Heart left ventricle (tissue), 16 donors: ENCODE measurements around the gene TCF7L2. TPM values are rescaled to one million over a fixed set of nuclear protein-coding genes. Genes with fewer than 3 reads are reported as not detected.
A peak's percentile ranks its signal among the peaks of the same experiment; 100 is the strongest.

ENCODE experiments used
- ATAC-seq, 4 donors: fragments of 200-7000 bp; cut with Tn5 transposase; one replicate each; pipeline ENCODE4 v1.9.1; 2020 to 2022; ENCODE audit warnings: moderate library complexity in 4 of 4, mild to moderate bottlenecking in 3 of 4, moderate number of reproducible peaks in 1 of 4
- DNase-seq, 5 donors: peaks; one replicate each; pipeline ENCODE4 v3.0.0-alpha.2; 2020
- H3K27ac ChIP-seq, 12 donors: fragments of 200-600 bp; sonication (generic) in 4 of 12; one replicate each; pipeline versions ENCODE4 v1.5.0 to v1.8.0; 2016 to 2022; ENCODE audit warnings: mild to moderate bottlenecking in 2 of 12
- H3K27me3 ChIP-seq, 9 donors: fragments of 200-600 bp; sonication (generic) in 2 of 9; one replicate each; pipeline versions ENCODE4 v1.5.1 to v1.8.0; 2016 to 2022; ENCODE audit warnings: mild to moderate bottlenecking in 3 of 9
- H3K36me3 ChIP-seq, 9 donors: fragments of 200-600 bp; sonication (generic) in 2 of 9; one replicate each; pipeline versions ENCODE4 v1.5.0 to v1.8.0; 2018 to 2022; ENCODE audit warnings: mild to moderate bottlenecking in 2 of 9
- H3K4me1 ChIP-seq, 12 donors: fragments of 200-600 bp; sonication (generic) in 4 of 12; one replicate each; pipeline versions ENCODE4 v1.5.0 to v1.8.0; 2016 to 2022; ENCODE audit warnings: mild to moderate bottlenecking in 3 of 12
- H3K4me3 ChIP-seq, 12 donors: fragments of 200-600 bp; sonication (generic) in 4 of 12; one replicate each; pipeline versions ENCODE4 v1.5.0 to v1.8.0; 2017 to 2022; ENCODE audit warnings: mild to moderate bottlenecking in 9 of 12, moderate library complexity in 4 of 12
- H3K9me3 ChIP-seq, 12 donors: fragments of 200-600 bp; sonication (generic) in 4 of 12; one replicate each; pipeline versions ENCODE4 v1.5.0 to v1.8.0; 2016 to 2022; ENCODE audit warnings: mild to moderate bottlenecking in 1 of 12
- CTCF ChIP-seq, 12 donors: fragments of 200-600 bp; sonication (generic) in 4 of 12; IDR thresholded peaks; one replicate each; pipeline versions ENCODE4 v1.5.0 to v1.8.0; 2018 to 2022; ENCODE audit warnings: antibody characterized with exemption in 12 of 12, mild to moderate bottlenecking in 5 of 12
- POLR2A ChIP-seq, 2 donors: fragments of 450-650 bp; IDR thresholded peaks; one replicate each; pipeline ENCODE4 v1.6.1; 2017; ENCODE audit warnings: antibody characterized with exemption in 2 of 2, mild to moderate bottlenecking in 2 of 2, moderate library complexity in 2 of 2
- whole genome bisulfite sequencing, 4 donors: extraction: QIAGEN DNeasy Blood & Tissue Kit in 2 of 4; methylation state at CpG; one replicate each; pipeline versions ENCODE4 v1.1.5 to v1.1.7; 2013 to 2018; 5-methylcytosine and 5-hydroxymethylcytosine counted together
- intact Hi-C, 10 donors: fragments of 100-400 bp; cut with DNase I; formaldehyde crosslinking; loops; one replicate each; pipeline versions ENCODE4 v1.11.1 to v1.14.2; 2022
- polyA plus RNA-seq, 2 donors: library from polyadenylated mRNA; stranded (reverse); fragments of 200-250 nt; gene quantifications; one replicate each; pipeline ENCODE4 v1.2.3, GENCODE V29; 2013
- total RNA-seq, 9 donors: library from RNA; depleted of rRNA in 2 of 9; stranded (reverse); fragments of >200 nt in 2 of 9; fragmentation: NEBNext Ultra II Directional in 3 of 9; extraction: Animal tissue kit (Norgen Biotek cat#: 25700) in 3 of 9; gene quantifications; one replicate each; pipeline versions ENCODE4 v1.1.0 to v1.2.4, GENCODE V29; 2016 to 2023
- donor health status: ischemic (EF 13 %, LVEDD 7.1; RV severe dilation, severe dysfunction).
- donor health status: healthy with polysubstance abuse.
- donor health status: DM: no; HTN: yes; CAD: no.
- donor health status: DM: no; HTN: no; CAD: no.
- donor health status: ischemic (EF 25% LVEDD 6.9; RV normal size, moderate dysfunction).
- donor health status: ischemic (EF 25% LVEDD 5.7; RV mildly dilated, moderate dysfunction).
- donor health status: healthy.
- donor health status: DM: yes; HTN: yes; CAD: no.
- donor health status: ischemic (EF 35%, LVEDD 5.7; RV mildly dilated, moderate dysfunction).
- donor health status: nonischemic (EF 11% LVEDD 7.7; RV severe dilation, severe dysfunction).
- donor health status: DM: yes; HTN: yes; CAD: no.
- donor health status: PGD.
- donor health status: ischemic (EF 29% LVEDD 5.4; RV normal size, mild dysfunction).
- donor health status: nonischemic (EF 23%, LVEDD 6.1; RV moderate dilation, normal function).

Gene TCF7L2
- total and polyA plus RNA-seq, 11 donors = 4.3 to 17.5 (median 8.4) TPM

GRCh38 chr10:113067501-113067900 is 117.5 kb downstream of the TCF7L2 start:
- Histone ChIP-seq H3K4me1 (peaks cover 0 to 52% (median 19%) of the 10 kb centered on the region in 12 donors), H3K36me3 (peaks cover 0 to 10% (median 0%) of the 10 kb centered on the region in 9 donors), H3K4me3 (no peak overlapping the region), H3K27me3 (no peaks in the 10 kb centered on the region), H3K9me3 (no peaks in the 10 kb centered on the region), H3K27ac (no peak overlapping the region)
- no peak for TF ChIP-seq CTCF (IDR thresholded peaks at IDR 0.05)
- no peak for TF ChIP-seq POLR2A (IDR thresholded peaks at IDR 0.05)
- DNase-seq (no peak), ATAC-seq (no peak)
- WGBS, 4 donors = 45 to 57% (median 54%) methylated on average over 4 of the region's 4 CpGs
- intact Hi-C loops = no loop called here

DNA sequence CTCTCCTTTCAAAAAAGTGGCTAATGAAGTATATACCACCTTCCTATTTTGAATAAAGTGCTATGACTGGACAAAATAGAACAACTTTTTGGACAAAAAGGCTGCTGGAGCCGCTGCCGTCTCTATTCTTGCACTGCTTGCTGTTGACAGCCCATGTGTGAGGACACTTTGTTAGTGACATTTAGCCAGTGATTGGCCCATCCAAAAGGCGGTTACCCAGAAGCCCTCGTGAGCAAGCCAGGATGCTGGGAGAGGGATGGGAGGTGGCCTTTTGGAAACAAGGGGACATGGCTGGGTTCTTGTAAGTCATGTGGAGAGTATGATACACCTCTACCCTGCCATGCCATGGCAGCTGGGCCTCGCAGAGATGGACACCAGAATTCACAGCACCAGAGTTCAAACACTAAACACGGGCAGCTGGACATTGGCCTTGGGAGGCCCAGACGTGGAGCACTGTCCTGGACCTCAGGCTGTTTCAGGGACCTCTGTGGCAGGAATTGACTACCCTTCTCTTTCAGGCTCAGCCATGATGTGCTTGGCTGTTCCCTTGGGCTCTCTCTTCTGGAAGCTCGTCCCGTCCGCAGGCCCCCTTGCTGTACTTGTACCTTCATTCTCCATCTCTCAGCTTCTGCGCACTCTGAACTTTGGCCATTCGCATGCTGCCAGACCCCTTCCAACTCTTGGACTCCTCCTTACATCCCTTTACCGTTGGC is 118.3 kb downstream of the TCF7L2 start:
- Histone ChIP-seq H3K4me1 (peaks cover 0 to 56% (median 22%) of the 10 kb centered on the region in 12 donors), H3K27ac (no peak overlapping the region)

DNA sequence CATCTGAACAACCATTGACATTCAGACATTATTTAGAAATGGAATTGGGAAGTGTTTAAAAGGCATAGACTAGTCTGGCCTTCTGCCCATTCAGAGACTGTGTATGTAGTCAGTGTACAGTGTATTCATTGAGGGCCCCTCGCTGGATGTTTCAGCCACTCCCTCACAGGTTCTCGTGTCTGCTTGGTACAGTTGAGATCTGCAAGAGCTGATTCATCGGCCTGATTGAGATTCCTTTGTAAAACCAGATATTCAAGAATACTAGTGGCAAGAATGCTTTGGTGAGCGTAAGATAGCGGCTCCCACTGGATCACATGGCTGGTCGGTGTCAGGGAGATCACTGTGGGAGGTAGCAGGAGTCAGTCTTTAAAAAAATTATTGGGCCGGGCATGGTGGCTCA is 119.5 kb downstream of the TCF7L2 start:
- Histone ChIP-seq H3K4me1 (peaks cover 0 to 57% (median 29%) of the 10 kb centered on the region in 12 donors), H3K9me3 (no peaks in the 10 kb centered on the region), H3K4me3 (no peak overlapping the region), H3K27me3 (no peaks in the 10 kb centered on the region), H3K36me3 (peaks cover 0 to 10% (median 0%) of the 10 kb centered on the region in 9 donors), H3K27ac (no peak overlapping the region)
- intact Hi-C loops = no loop called here
- DNase-seq (no peak), ATAC-seq (no peak)
- 96 to 98% (median 97%) methylated on average over 7 of the region's 7 CpGs for WGBS, 4 donors
- TF ChIP-seq CTCF (IDR thresholded peaks at IDR 0.05) (no peak), POLR2A (IDR thresholded peaks at IDR 0.05) (no peak)

More for the DNA sequence above, 118.3 kb downstream of the TCF7L2 start:
- peak in 1 of 5 donors; percentile 34 for DNase-seq
- no peak overlapping the region for H3K4me3 ChIP-seq
- 86 to 90% (median 88%) methylated on average over 13 of the region's 13 CpGs for WGBS, 4 donors
- peaks cover 0 to 10% (median 0%) of the 10 kb centered on the region in 9 donors for H3K36me3 ChIP-seq
- no peaks in the 10 kb centered on the region for H3K9me3 ChIP-seq
- peak in 2 of 4 donors; percentile 40 to 48 for ATAC-seq
- no peaks in the 10 kb centered on the region for H3K27me3 ChIP-seq
- no peak for TF ChIP-seq POLR2A (IDR thresholded peaks at IDR 0.05)
- no peak for TF ChIP-seq CTCF (IDR thresholded peaks at IDR 0.05)
- intact Hi-C loops = no loop called here

GRCh38 chr10:113071446-113071845 is 121.4 kb downstream of the TCF7L2 start:
- Histone ChIP-seq H3K4me1 (peaks cover 0 to 53% (median 29%) of the 10 kb centered on the region in 12 donors), H3K36me3 (peaks cover 0 to 10% (median 0%) of the 10 kb centered on the region in 9 donors), H3K27me3 (no peaks in the 10 kb centered on the region), H3K4me3 (no peak overlapping the region), H3K9me3 (no peaks in the 10 kb centered on the region), H3K27ac (peak overlapping the region in 6 of 12 donors; percentile 32 to 49 (median 40))
- TF ChIP-seq POLR2A (IDR thresholded peaks at IDR 0.05) (no peak), CTCF (IDR thresholded peaks at IDR 0.05) (no peak)
- DNase-seq (peak; percentile 76 to 86 (median 84)), ATAC-seq (peak; percentile 82 to 89 (median 85))
- 8 to 34% (median 27%) methylated on average over 7 of the region's 7 CpGs for WGBS, 4 donors
- intact Hi-C loops = loop anchor here in 2 of 10 donors (5.0 to 10.0 kb wide), 2 partner anchors 47 to 119 kb away; partner anchors contain the start of gene TCF7L2 (in 1 of the 2)
